ENCODE measurements around the gene ANO10. TPM values are rescaled to one million over a fixed set of nuclear protein-coding genes. Genes with fewer than 3 reads are reported as not detected.

The ANO10 gene
- total and polyA plus RNA-seq, 2 of the 8 experiments (the other 6 are each of a cell fraction or from before 2014, with no cell fraction given), result 38.0 to 53.2 TPM

DNA sequence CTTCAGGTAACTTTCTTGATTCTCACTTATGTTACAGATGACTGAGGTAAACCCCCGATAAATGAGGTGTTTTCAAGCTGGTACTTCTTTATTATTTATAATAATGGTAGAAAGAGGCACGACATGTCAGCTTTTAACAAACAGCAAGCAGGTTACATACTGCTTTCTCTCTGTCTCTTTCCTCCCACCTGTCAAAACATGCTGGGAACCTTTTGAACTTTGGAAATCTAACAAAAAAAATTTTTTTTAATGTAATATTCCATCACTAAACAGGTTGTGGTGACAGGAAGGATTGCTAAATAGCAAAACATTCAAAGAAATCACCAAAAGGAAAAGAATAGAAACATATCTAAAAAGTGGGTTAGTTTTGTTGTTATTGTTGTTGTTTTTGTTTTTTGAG is 48.2 kb downstream of the ANO10 start:
- Histone ChIP-seq H3K4me2 (ENCODE audit: insufficient read depth in 1 of 2, low read depth in 2 of 2, low read length in 2 of 2) (no peak overlapping the region), H4K8ac (ENCODE audit: extremely low read depth, insufficient read depth, low read length) (no peak overlapping the region), H4K20me1 (replicated peaks in 1 of 2; ENCODE audit: control insufficient read depth in 1 of 2, insufficient read depth in 2 of 2, low read length in 2 of 2) (peaks cover 0 to 1% of the 10 kb centered on the region in 2 experiments), H2AFZ (ENCODE audit: low read length) (no peak overlapping the region), H3K36me3 (ENCODE audit: control insufficient read depth in 2 of 4, insufficient read depth in 4 of 4, low read length in 3 of 4) (peaks cover 0 to 9% (median 4%) of the 10 kb centered on the region in 4 experiments; a peak in 5 of 8 replicates), H2BK12ac (ENCODE audit: low read depth, low read length) (no peak overlapping the region), H3K14ac (ENCODE audit: insufficient read length) (no peak overlapping the region), H3K4me3 (ENCODE audit: extremely low read depth in 1 of 4, insufficient read depth in 2 of 4, low read depth in 3 of 4, low read length in 4 of 4) (no peak overlapping the region), H3K9ac (replicated peaks in 1 of 4; ENCODE audit: extremely low read depth in 1 of 4, low read depth in 3 of 4, low read length in 3 of 4) (no peak overlapping the region), H3K4me1 (replicated peaks in 1 of 4; ENCODE audit: control insufficient read depth in 3 of 4, insufficient read depth in 4 of 4, low read length in 3 of 4) (no peaks in the 10 kb centered on the region), H3K56ac (replicated peaks; ENCODE audit: insufficient read length, low read depth, low read length) (no peak overlapping the region), H4K5ac (ENCODE audit: insufficient read length, low read depth, low read length) (no peak overlapping the region), H2AK5ac (ENCODE audit: low read depth, low read length) (no peak overlapping the region), H2BK20ac (ENCODE audit: low read length) (no peak overlapping the region), H3K18ac (ENCODE audit: extremely low read depth, low read length) (no peak overlapping the region), H2BK120ac (replicated peaks; ENCODE audit: low read depth, low read length) (no peak overlapping the region), H3K79me1 (ENCODE audit: low read depth, low read length) (no peaks in the 10 kb centered on the region), H2BK5ac (ENCODE audit: low read depth, low read length) (no peak overlapping the region), H3K79me2 (ENCODE audit: control insufficient read depth in 1 of 2, insufficient read depth in 2 of 2, low read length in 2 of 2) (no peaks in the 10 kb centered on the region), H3K4ac (replicated peaks; ENCODE audit: insufficient read length, low read depth, low read length) (no peak overlapping the region), H3K23ac (ENCODE audit: insufficient read length) (no peak overlapping the region), H3K27me3 (replicated peaks in 1 of 4; ENCODE audit: control insufficient read depth in 3 of 4, extremely low read depth in 1 of 4, insufficient read depth in 3 of 4, low read length in 3 of 4) (no peaks in the 10 kb centered on the region), H3K9me3 (ENCODE audit: insufficient read depth in 2 of 2, low read depth in 1 of 2, low read length in 1 of 2) (no peaks in the 10 kb centered on the region), H2BK15ac (ENCODE audit: low read length) (no peak overlapping the region), H3K23me2 (ENCODE audit: low read depth, low read length) (no peaks in the 10 kb centered on the region), H3K27ac (ENCODE audit: low read depth, low read length) (no peak overlapping the region), H4K91ac (replicated peaks; ENCODE audit: insufficient read length, low read length) (no peak overlapping the region)
- 80% methylated on average over 2 of the region's 2 CpGs; no CpG with 5 or more reads in 1 of the 2 experiments for WGBS, 2 experiments (ENCODE audit: extremely low coverage in 1 of 2, insufficient coverage in 1 of 2, insufficient read length in 1 of 2, insufficient replicate concordance in 2 of 2, low coverage in 1 of 2, low lambda C conversion rate in 2 of 2, missing lambda C conversion rate in 1 of 2)
- ChIA-PET CTCF (ENCODE audit: partially characterized antibody) (interaction anchor here (0.6 kb wide), 2 partner anchors 20 to 34 kb away, joined by 3 read pairs; no protein-coding TSS in a partner anchor), POLR2A (ENCODE audit: partially characterized antibody) (no interaction called here)
- FAIRE-seq (no peak), DNase-seq (ENCODE audit: low read depth in 1 of 2, low spot score in 2 of 2) (no peak)
- TF ChIP-seq KDM4A (IDR thresholded peaks at IDR 0.05; ENCODE audit: low read depth, low read length, severe bottlenecking) (no peak), KDM1A (IDR thresholded peaks at IDR 0.05; ENCODE audit: borderline replicate concordance, low read length) (no peak), CBX8 (IDR thresholded peaks at IDR 0.05; ENCODE audit: borderline replicate concordance, low read depth, low read length) (no peak), CREB1 (IDR thresholded peaks at IDR 0.05) (no peak), CHD1 (IDR thresholded peaks at IDR 0.05; ENCODE audit: low read depth, low read length) (no peak), RAD21 (IDR thresholded peaks at IDR 0.05 in 1 of 2, conservative IDR thresholded peaks at IDR 0.05 in 1 of 2; ENCODE audit: low read depth in 2 of 2, low read length in 2 of 2) (no peak), ZNF274 (IDR thresholded peaks at IDR 0.05; ENCODE audit: borderline replicate concordance, extremely low read depth, low read length) (no peak), BRCA1 (IDR thresholded peaks at IDR 0.05; ENCODE audit: low read depth, low read length) (no peak), CHD2 (IDR thresholded peaks at IDR 0.05; ENCODE audit: low read length) (no peak), HDAC6 (IDR thresholded peaks at IDR 0.05; ENCODE audit: low read depth, low read length) (no peak), MAFK (IDR thresholded peaks at IDR 0.05; ENCODE audit: low read depth, low read length) (no peak), POLR2AphosphoS5 (IDR thresholded peaks at IDR 0.05; ENCODE audit: low read depth, low read length) (no peak)
- TF ChIP-seq, protein P1, sequence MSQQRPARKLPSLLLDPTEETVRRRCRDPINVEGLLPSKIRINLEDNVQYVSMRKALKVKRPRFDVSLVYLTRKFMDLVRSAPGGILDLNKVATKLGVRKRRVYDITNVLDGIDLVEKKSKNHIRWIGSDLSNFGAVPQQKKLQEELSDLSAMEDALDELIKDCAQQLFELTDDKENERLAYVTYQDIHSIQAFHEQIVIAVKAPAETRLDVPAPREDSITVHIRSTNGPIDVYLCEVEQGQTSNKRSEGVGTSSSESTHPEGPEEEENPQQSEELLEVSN (IDR thresholded peaks at IDR 0.05), result no peak
- TF ChIP-seq, protein P2, sequence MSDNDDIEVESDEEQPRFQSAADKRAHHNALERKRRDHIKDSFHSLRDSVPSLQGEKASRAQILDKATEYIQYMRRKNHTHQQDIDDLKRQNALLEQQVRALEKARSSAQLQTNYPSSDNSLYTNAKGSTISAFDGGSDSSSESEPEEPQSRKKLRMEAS (IDR thresholded peaks at IDR 0.05), result no peak

Measured in H1 (cell line).